NOMO-1 treated with dmso at 0.1 percent for 144 hours (cell line): Measurements from ENCODE around the gene ZNF423.

ENCODE experiments used
- DNase-seq: peaks from one replicate; lab custom pipeline; 2025; ENCODE audit not compliant: unreplicated experiment; lab: John Stamatoyannopoulos, UW

The ZNF423 gene

GRCh38 chr16:49734331-49734730, 121.6 kb downstream of the ZNF423 start:
- no peak for DNase-seq

- DNase-seq = no peak
Observed at GRCh38 chr16:49733313-49734009, 122.5 kb downstream of the ZNF423 start.

GRCh38 chr16:49731911-49732310, 124.0 kb downstream of the ZNF423 start:
- no peak for DNase-seq

GRCh38 chr16:49730772-49731171, 125.1 kb downstream of the ZNF423 start:
- no peak for DNase-seq

- no peak for DNase-seq
Observed at GRCh38 chr16:49727611-49728010, 128.3 kb downstream of the ZNF423 start.

DNA sequence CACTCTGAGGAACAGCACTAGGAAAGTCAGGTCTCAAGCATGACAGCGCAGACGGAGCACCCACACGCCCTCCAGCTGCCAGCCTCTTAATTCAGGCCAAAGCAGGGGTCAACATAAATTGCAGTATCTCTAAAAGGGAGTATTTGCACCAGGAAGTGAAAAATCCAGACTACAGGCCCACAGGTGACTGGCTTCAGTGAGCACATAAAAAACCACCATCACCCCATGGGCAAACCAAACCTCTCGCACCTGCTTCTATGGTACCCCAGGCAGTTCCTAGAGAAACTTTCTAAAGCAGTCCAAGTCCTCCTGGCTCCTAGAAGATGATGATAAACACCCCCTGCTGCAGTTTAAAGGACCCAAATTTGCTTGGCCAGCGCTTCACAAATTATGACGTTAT, 129.8 kb downstream of the ZNF423 start:
- DNase-seq = no peak

DNA sequence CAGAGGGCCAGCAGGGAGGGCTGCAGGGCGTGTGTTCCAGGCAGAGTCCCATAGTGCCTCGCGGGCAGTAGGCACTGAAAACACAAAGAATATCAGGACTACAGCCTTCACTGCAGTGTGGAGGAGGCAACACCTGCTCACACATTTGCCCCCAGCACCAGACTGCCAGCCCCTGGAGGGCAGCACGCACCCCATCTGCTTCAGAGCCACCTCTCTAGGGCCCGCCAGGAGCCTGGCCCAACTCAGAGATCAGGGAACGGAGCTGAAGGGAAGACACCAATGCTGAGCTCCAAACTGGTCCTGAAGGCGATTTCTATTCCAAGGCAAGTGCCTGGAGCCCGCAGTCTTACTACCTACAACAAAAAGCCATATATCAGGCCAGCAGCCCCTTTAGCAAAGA, 130.3 kb downstream of the ZNF423 start:
- no peak for DNase-seq

DNA sequence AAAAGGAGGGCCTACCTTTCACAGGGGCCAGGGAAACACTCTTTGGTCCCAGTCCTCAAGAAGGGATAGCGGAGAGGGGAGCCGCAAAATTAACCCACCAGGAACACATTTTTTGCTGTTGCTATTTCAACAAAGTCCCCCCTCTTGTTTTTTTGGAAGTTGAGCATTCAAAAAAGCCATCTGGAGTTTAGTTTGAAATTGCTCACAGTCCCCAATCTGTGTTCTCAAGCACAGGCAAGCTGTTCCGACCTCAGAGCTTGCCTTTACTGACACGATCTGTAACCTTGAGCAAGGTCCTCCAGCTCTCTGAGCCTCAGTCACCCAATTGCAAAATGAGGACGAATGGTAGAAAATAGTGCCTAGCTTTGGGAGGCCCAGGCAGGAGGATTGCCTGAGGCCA, 131.1 kb downstream of the ZNF423 start:
- DNase-seq = no peak

DNA sequence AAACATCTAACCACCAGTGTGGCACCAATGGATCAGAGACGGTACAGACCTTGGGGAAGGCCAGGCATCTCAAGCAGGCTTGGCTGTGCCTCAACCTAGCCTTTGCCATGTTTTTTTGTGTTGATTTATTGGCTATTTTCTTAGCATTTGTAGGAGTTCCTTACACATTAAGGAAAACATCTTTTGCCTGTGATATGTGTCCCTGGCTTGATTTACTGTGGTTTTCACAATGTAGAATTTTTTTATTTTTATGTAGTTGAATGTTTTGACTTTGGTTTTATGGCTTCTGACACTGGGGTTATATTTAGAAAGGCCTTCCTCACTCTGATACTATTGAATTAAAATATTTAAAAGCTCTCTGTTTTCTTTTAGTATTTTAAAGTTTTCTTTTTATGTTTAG, 132.6 kb downstream of the ZNF423 start:
- DNase-seq = no peak

- no peak for DNase-seq
Observed at GRCh38 chr16:49720225-49720624, 135.7 kb downstream of the ZNF423 start.

- DNase-seq = no peak
Observed at GRCh38 chr16:49717689-49718088, 138.2 kb downstream of the ZNF423 start.

DNA sequence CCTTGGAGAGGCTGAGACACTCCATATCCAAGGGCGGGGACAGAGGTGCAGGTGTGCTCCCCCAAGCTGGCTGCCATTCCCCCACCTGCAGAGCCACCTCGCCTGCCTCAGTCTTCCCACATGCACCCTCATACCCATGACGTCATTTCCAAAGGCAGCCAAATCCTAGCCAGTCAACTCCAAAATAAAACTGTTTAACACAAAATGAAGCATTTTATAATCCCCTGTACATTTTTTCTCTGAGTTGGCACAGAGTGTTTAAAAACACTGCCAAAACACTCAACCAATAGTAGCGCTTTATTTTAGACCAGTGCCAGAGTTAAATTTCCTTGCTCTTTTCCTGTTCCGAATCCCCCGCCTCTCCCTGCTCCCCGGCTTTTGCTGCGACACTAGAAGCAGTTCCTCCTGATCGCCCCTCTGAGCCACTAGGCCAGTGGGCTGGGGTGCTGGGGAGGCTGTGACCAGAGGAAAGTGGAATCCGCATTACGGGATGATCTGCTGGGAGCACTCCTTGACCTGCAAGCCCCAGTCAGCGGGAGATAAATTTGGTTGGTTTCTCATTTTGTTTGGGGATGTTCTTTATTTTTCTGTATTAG, 139.5 kb downstream of the ZNF423 start:
- DNase-seq = no peak

GRCh38 chr16:49713770-49714169, 142.1 kb downstream of the ZNF423 start:
- no peak for DNase-seq

DNA sequence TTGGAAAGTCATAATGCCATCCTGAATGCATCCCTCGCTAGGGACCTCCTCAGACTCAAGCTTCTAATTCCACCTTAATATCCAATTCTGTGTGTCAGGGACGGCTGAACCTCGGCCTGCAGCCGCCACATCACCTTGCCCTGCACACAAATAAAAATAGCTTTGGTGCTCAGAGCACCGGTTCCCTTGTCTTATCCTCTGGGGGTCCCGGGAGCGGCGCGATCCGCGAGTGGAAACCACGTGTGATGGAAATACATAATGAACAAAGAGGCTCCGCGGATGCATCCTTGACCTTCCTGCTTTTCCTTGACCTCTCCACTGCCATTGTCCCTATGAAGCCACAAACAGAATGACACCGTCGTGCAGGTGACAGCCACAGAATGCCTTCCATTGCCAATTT, 143.4 kb downstream of the ZNF423 start:
- no peak for DNase-seq

DNA sequence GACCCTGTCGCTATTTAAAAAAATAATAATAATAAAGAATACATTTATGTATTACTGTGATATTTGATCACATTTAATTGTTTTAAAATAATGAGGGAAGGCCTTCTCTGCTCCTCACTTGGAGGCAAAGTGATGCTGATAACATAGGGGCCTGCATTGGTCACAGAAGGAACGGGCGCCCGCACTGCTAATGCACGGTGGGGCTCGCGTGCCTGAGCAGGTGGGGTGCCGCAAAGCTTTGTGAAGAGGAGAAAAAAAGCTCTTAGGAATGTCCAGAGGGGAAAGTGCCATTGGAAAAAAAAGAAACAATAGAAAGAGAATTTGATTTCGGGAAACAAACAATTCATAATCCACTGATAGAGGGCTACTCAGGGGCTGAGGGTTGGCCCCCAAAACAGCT, 143.8 kb downstream of the ZNF423 start:
- DNase-seq = no peak

- no peak for DNase-seq
Observed at GRCh38 chr16:49709057-49709456, 146.9 kb downstream of the ZNF423 start.

- no peak for DNase-seq
Observed at GRCh38 chr16:49708491-49708890, 147.4 kb downstream of the ZNF423 start.

GRCh38 chr16:49706620-49707355, 149.1 kb downstream of the ZNF423 start:
- DNase-seq = no peak

- no peak for DNase-seq
Observed at GRCh38 chr16:49704586-49705155, 151.2 kb downstream of the ZNF423 start.

DNA sequence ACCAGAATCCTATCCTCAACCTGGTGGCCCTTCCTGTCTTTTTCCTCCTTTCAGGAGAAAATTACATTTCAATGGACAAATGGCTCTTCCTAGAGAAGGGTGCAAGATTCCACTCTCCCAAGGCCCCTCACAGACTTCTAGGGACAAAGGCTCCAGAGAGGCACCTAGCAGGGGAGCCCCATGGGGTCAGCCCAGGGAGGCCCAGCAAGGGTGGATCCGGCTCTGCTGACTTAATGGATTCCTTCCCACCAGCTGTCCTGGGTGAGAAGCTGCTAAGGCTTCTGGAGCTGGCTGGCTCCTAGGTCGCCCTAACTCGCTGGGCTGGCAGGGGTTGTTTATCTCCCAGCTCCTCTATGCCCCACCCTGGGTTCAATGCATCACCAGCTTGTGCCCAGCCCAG, 152.4 kb downstream of the ZNF423 start:
- DNase-seq = no peak

DNA sequence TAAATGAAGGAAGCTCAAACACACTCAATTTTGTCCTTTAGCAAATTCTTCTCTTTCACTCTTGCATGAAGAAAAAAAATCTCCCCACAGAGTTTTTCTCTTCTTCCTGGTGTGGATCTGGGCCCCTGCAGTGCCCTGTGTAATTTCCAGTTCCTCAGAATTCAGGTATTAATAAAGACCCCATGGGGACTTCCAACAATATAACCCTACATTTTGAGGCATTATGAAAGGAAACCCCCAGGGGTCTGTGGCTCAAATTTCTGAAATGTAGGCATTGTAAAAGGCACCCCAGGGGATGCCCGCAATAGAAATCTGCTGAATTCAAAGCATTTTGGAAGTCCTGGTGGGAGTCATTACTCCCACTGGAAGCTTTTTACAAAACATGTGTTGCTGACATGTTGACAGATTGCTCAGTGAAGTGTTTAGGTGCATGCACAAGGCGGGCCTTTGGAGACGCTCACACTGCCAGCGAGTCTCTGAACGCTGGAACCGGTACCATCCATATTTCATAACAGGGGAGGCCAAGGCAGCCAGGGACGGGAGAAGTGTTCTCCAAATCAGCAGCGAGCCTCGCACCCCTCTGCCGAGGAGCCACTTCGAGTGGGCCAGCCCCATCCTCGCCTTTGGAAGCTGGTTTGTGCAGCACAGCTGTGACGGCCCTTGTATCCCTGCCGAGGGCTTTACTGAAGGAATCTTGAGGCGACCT, 154.0 kb downstream of the ZNF423 start:
- DNase-seq = no peak
